ENCODE results near the gene OOSP3.

DNA sequence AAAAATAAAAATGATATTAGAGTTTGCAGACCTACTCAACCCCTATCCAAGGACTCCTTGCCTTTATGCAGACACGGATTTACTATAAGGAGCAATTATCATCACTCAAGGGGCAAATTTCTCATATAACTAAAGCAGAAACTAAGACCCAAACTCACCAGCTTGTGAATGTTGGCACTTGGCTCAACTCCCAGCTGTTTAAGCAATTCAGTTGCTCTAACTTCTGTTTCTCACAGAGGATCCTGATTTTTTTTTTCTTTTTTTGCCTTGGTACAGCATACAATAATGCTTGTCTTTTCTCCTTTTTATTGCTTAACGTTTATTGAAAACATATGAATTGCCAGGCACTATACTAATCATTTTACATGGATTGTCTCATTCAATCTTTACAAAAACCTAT, 23.7 kb upstream of the OOSP3 start:
- TF ChIP-seq, protein P1, sequence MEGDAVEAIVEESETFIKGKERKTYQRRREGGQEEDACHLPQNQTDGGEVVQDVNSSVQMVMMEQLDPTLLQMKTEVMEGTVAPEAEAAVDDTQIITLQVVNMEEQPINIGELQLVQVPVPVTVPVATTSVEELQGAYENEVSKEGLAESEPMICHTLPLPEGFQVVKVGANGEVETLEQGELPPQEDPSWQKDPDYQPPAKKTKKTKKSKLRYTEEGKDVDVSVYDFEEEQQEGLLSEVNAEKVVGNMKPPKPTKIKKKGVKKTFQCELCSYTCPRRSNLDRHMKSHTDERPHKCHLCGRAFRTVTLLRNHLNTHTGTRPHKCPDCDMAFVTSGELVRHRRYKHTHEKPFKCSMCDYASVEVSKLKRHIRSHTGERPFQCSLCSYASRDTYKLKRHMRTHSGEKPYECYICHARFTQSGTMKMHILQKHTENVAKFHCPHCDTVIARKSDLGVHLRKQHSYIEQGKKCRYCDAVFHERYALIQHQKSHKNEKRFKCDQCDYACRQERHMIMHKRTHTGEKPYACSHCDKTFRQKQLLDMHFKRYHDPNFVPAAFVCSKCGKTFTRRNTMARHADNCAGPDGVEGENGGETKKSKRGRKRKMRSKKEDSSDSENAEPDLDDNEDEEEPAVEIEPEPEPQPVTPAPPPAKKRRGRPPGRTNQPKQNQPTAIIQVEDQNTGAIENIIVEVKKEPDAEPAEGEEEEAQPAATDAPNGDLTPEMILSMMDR (IDR thresholded peaks at IDR 0.05; ENCODE audit: borderline replicate concordance, extremely low read depth, low read length, poor library complexity, severe bottlenecking) = no peak
- no peak for TF ChIP-seq EZH2 (IDR thresholded peaks at IDR 0.05; ENCODE audit: borderline replicate concordance, low read depth, low read length, severe bottlenecking)

All from DND-41 (cell line).